Jurkat, Clone E6-1 (cell line): ENCODE data around the gene R3HDML.

Experiments used
- DNase-seq: peaks from one replicate; pipeline ENCODE4 v3.0.0-alpha.2; 2011; ENCODE audit warnings: low read depth, low spot score
- H3K4me3 ChIP-seq: 2 replicates; pipeline ENCODE4 v1.5.1; 2011; ENCODE audit warnings: mild to moderate bottlenecking, low read length, control low read depth, moderate library complexity

Gene R3HDML

DNA sequence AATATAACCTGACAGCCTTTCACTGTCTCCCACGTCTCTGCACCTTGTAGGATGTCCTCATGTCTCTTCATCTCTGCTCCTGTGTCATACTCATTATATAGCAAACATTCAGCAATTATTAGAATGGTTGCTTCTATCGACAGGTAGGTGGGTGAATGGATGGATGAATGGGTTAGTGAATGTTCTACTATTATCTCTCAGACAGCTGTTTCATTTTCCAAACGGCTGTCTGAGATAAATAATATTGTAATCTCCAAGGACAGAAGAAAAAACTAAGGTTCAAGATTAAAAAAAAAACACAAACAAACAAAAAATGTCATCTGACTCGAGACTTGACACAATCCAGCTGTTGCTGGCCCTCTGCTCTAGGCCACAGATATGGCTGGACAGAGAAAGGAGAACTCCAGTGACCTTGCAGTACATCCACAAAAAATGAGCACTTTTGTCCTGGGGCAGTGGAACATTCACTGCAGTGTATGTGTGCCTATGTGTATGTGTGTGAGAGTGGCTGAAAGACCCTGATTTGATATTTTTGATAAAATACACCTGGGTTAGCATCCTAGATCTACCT lies 20.8 kb downstream of the R3HDML start:
- no peak for DNase-seq
- no peak overlapping the region for H3K4me3 ChIP-seq

DNA sequence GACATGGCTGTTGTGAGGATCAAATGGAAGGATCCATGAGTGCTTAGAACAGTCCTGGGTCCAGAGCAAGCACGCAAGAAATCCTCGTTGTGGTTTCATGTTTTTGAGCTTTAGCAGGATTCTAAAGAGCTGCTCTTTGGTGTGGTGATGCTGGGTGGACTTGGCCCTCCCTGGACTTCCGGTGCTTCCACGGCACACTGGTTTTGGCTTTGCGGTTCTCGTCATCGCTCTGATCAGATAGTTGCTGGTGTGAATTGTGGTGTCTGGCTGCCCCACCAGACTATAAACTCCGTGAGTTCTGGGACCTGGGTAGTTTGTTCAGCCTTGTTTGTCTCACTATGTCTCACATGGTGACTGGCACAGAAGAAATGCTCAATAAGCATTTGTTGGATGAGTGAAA lies 21.9 kb downstream of the R3HDML start:
- DNase-seq, result no peak

DNA sequence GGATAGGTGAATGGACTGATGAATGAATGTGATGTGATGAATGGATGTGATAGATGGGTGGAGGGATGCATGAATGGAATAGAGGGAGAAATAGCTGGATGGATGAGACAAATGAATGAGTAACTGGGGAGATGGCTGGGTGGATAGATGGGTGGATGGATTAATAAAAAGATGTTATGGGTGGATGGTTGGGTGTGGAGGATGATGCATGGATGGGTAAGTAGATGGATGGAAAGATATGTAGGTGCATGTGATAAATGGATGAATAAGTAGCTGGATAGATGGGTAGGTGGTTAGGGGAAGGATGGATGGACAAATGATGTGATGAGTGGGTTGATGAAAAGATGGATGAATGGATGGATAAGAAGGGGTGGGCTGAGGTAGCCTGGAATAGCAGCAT lies 23.4 kb downstream of the R3HDML start:
- no peak overlapping the region for H3K4me3 ChIP-seq
- DNase-seq, result no peak

More for the DNA sequence above, 21.9 kb downstream of the R3HDML start:
- H3K4me3 ChIP-seq, result no peak overlapping the region

DNA sequence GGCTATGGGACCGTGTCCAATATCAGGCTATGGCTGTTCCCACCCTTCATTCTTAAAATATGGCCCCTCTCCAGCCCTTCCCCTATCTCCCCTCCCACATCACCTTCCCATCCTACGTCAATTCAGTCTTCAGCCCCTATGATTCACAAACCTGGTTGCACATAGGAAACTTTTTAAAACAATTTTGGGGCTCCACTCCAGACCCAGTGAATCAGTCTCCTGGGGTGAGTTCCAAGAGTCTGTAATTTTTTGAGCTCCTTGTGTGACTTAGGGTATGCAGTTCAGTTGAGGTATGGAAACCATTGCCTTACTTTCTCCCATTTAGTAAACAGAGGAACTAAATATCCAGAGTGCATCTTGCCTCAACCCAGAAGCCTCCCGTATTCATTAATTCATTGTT lies 24.2 kb downstream of the R3HDML start:
- H3K4me3 ChIP-seq, result no peak overlapping the region
- DNase-seq, result no peak

DNA sequence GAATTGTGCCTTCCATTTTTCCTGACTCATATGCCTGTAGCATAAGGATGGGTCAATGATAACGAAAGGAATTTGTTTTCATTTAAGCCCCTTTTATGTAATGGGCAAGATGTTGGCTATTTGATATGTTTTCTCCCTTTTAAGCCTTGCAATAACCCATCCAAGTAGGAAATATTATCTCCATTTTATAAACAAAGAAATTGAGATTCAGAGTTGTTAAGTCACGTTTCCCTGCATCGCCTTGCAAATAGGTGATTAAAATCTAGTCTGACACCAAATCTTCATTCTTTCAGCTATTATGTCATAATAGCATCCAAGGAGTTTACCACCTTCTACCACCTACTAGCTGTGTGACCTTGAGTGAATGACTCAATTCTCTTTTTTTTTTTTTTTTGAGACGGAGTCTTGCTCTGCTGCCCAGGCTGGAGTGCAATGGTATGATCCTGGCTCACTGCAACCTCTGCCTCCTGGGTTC lies 25.7 kb downstream of the R3HDML start:
- DNase-seq, result no peak
- H3K4me3 ChIP-seq, result no peak overlapping the region

DNA sequence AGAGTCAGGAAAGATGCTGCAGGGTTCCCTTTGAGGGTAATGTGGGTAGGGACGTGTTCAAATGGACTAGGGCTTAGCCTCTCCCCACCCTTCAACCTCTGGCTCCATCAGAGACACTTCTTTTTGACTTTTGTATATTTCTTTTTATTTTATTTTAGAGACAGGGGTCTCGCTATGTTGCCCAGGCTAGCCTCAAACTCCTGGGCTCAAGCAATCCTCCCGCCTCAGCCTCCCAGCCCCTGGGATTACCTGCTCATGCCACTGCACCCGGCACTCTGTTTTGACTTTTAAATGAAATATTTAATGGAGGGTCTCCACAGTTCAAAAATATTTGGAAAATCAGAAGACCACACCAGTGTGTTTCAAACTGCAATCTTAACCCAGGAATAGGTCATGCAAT lies 27.2 kb downstream of the R3HDML start:
- DNase-seq, result no peak
- no peak overlapping the region for H3K4me3 ChIP-seq

DNA sequence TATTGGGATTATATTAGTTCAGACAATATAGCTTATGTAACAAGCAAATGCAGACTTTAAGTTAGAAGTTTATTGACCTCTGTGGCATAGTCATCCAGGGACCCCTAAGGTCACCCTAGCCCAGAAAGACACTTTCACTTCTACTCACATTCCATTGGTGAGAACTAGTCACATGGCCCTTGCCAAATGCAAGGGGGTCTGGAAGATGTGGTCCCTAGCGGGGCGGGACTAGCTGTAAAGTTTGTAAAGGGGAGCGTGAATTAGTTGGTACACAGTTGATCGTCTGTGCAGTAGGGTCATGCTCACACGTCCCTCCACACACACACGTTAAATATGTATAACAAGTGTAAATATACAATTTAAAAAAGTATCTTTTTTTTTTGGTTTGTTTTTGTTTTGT lies 27.9 kb downstream of the R3HDML start:
- DNase-seq, result no peak
- no peak overlapping the region for H3K4me3 ChIP-seq

DNA sequence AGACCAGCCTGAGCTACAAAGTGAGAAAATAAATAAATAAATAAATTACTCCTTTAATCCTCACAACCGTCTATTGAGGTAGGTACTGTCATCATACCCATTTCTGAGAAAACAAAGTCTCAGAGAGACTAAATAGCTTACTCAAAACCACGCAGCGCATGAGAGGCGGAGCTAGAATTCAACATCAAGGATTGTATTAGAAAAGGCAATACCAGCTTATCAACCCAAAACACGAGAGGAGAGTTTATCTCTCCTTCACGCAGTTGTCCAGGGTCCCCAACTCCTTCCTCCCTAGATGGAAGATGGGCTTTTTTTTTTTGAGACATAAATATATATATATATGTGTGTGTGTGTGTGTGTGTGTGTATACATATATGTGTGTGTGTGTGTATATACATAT lies 30.9 kb downstream of the R3HDML start:
- DNase-seq, result no peak
- H3K4me3 ChIP-seq, result no peak overlapping the region

DNA sequence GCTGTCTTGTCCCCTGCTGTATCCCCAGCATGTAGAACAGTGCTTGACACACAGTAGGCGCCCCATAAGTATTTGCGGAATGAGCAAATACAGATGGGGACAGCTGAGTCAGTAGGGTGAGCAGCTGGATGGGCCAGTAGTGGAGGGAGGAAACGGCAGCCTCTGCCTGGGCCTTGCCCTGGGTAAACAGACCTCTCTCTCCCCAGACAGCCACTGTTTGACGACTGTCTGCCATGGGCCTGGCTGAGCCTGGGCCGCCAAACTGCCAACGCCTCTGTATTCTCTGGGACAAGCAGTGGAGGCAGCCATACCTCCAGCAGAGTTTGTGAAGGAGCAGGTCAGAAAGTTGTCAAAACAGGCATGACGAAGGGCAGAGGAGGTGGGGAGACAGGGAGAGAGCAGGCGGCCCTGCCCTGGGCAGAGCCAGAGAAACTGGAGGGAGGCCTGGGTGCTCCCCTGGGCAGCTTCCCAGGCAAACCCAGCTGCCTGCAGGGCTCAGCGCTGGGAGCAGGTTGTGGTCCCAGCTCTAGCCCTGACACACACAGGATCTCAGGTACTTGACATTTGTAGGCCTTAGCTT lies 33.9 kb downstream of the R3HDML start:
- H3K4me3 ChIP-seq, result no peak overlapping the region
- no peak for DNase-seq

DNA sequence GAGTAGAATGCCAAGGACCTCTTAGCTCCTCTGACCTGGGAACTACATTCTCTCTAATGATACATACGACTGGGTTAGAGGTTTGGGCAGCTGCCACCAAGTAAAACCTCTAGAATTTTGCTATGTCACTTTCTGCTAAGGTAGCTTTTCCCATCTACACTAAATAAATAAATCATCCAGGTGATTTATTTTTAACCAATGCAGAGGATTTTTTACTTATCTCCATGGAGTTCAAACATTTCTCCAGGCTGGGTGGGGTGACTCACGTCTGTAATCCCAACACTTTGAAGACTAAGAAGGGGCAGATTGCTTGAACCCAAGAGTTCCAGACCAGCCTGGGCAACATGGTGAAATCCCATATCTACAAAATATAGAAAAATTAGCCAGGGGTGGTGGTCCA lies 45.8 kb downstream of the R3HDML start:
- DNase-seq, result no peak
- no peak overlapping the region for H3K4me3 ChIP-seq

DNA sequence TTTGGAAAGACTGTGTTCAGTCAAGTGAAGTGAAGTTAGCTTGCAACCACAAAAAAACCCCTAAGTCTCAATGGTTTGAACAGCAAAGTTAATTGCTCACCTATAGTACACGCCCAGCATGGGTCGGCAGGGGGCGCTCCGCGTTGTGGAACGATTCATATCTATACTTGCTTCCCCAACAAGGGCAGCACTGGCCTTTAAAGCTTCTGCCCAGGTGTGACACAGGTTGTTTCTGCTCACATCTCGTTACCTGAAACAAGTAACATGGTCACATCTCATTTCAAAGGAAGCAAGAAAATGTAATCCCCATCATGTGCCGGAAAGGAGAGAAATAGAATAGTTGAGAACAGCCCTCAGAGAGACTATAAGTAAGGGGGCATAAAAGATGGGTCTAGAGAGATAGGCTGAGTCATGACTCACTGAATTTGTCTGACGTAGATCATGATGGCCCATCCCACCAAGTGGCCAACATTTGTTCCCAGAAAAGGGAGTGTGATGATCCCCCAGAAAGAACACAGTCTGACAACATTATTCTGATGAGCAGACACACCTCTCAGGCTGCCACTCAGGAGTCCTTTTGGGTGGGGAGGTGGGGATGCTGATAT lies 47.7 kb downstream of the R3HDML start:
- H3K4me3 ChIP-seq, result no peak overlapping the region
- DNase-seq, result peak; percentile 67

DNA sequence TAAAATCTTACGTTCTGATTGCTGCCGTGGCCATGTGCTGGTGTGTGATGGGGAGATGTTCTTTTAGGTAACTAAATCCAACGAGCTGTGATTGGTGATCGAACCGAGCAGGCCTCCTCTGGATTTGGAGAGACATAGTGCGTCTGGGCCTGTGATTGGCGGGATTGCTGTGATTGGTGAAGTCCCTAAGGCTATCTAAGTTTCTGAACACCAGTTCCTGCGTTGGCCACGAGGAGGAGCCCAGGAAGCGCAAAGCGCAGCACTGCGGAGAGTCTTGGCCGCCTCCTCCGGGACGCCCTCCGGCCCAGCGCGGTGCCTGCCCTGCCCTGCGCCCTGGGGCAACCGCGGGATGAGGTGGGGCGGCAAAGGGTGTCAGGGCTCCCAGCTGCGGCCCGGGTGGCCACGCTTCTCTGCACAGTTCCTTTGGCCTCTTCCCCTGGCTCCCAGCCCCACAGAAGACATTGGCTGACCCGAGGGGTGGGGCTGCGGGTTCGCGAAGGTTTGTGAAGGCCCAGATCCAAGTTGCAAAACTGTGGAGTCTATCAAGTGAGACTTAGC lies 51.7 kb downstream of the R3HDML start:
- DNase-seq, result peak; percentile 51
- no peak overlapping the region for H3K4me3 ChIP-seq

DNA sequence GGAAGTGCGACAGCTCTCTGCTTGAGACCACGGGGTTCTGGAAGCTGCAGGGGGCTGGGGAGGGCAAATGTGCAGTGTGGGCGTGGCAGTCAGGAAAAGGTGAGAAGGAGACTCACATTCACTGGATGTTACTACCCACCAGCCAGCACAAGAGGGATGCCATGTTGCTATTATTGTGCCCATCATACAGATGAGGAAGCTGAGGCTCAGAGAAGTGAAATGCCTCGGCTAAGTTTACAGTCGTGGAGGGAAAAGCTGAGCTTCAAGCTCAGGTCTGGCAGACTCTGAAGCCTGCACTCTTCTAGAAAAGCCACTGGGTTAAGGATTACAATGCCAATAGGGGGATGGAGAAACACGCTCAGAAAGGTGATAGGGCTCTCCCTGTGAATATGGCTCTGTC lies 53.0 kb downstream of the R3HDML start:
- no peak for DNase-seq
- H3K4me3 ChIP-seq, result no peak overlapping the region

DNA sequence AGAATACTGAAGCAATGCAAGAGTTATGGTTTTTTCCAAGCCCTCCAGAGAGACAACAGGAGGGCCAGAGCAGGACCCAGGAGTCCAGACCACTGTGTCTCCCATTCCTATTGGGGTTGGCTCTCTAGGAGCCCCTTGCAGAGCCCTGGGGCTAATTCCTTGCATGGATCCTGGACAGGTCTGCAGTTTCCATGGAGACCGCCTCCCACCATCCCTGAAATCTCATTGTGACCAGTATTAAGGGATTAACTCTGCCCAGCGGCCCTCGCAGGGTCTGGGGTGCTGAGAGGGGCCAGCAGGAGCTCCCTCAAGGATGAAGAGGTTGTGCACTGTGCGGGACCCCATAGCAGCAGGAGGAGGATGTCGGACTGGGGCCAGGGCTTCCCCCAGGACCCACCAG lies 53.4 kb downstream of the R3HDML start:
- H3K4me3 ChIP-seq, result no peak overlapping the region
- no peak for DNase-seq

DNA sequence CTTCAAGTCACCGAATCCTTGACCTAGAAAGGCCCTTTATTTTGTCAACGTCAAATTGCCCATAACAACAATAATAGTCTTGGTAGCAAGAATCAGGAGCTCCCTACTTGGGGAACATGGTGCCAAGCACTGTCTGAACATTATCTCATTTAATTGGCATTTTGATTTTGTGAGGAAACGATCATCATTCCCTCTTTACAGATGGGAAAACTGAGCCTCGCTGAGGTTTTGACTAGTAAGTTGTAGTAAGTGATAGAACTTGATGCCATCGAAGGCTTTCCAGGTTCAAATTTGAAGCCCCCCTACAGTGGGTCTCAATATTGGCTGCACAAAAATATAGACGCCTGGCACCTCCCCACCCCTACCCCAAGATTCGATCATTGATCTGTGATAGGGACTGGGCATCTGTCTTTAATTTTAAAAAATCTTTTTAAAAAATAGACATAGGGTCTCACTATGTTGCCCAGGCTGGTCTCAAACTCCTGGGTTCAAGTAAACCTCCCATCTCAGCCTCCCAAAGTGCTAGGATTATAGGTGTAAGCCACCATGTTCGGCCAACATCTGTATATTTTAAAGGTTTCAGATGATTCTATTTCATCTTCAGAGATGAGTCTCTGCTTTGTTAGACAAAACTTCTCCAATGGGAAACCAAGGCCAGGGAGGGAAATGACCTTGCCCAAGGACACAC lies 55.4 kb downstream of the R3HDML start:
- DNase-seq, result no peak
- H3K4me3 ChIP-seq, result no peak overlapping the region

DNA sequence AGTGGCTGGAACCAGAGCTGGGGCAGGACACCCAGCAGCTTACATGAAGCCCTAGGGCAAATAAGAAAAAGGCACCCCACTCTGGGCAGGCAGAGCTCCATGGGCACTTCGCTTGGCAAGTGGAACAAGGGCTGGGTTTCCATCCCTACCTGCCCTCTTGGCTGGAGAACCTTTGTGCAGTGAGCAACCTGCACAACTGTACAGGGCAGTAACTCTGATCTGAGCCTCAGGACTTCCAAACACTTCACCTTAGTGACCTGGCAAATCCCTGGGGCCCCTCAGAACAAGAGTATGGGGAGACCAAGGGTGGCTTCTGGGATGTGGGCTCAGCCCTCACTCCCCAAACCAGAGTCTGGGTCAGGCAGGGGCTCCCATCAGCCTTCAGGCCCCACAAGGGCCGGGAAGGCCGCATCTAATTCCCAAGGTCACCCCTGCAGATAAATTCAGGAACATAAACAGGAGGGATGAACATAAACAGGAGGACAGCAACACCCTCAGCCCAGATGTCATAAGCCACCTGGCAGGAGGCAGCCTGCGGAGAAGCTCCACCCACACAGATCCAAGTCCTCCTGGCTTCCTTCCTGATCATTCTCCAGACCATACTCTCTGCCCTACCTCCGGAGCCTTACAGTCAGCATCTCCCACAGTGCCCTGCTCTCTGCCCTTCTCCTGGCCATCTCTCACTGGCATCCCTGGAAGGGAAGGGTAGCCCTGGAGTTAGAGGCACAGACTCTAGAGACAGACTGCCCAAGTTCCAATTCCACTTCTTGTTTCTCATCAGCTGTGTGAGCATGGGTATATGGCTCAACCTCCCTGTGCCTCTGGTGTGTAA lies 56.1 kb downstream of the R3HDML start:
- H3K4me3 ChIP-seq, result no peak overlapping the region

DNA sequence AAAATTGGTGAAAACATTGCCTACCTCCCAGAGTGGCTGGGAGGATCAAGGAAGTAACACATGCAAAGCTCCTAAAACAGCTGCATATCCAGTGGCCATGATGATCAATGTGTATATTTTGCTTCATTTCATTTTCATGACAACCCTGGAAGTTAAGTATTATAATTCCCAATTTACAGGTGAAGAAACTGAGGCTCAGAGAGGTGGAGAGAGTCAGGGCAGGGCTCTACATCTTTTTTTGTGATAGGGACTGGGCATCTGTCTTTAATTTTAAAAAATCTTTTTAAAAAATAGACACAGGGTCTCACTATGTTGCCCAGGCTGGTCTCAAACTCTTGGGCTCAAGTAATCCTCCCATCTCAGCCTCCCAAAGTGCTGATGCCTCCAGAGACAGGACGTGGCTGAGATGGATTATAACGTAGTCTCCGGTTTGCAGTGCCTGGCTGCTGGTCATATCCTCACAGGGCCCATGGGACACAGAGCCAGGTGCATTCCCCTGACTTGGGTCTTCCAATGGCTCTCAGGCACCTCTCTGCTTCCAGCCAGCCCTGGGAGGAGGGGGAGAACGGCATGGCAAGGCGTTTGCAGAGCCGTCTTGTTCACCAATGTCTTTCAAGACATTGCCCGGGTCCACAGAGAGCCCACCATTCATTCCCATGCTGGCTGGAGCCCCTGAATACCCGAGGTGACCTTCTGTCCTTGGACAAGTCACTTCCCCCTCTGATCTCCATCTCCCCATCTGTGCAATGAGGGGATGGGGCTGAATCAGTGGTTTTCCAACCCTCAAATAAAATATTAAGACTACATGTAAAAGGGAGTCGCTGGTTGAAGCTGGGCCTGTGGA lies 57.0 kb downstream of the R3HDML start:
- H3K4me3 ChIP-seq, result no peak overlapping the region
- no peak for DNase-seq

More for the DNA sequence above, 56.1 kb downstream of the R3HDML start:
- DNase-seq, result no peak

DNA sequence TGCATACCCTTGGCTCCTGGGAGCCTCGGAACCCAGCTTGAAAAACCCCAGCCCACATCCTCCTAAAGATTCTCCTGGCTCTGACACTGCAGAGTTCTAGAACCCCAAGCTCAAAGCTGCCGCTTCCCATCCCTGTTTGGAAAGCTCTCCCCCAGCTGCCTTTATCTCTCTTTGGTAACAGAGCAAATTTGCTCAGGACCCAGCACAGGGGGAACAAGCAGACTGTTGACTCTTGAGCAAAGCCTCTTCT lies 57.5 kb downstream of the R3HDML start:
- H3K4me3 ChIP-seq, result no peak overlapping the region
- DNase-seq, result no peak
